ENCODE measurements around the gene KDM4C. TPM values are rescaled to one million over a fixed set of nuclear protein-coding genes. Genes with fewer than 3 reads are reported as not detected.

The KDM4C gene
- polyA plus RNA-seq, 1 donor (not counting 4 experiments of a cell fraction or from before 2014, with no cell fraction given), result 17.2 TPM

DNA sequence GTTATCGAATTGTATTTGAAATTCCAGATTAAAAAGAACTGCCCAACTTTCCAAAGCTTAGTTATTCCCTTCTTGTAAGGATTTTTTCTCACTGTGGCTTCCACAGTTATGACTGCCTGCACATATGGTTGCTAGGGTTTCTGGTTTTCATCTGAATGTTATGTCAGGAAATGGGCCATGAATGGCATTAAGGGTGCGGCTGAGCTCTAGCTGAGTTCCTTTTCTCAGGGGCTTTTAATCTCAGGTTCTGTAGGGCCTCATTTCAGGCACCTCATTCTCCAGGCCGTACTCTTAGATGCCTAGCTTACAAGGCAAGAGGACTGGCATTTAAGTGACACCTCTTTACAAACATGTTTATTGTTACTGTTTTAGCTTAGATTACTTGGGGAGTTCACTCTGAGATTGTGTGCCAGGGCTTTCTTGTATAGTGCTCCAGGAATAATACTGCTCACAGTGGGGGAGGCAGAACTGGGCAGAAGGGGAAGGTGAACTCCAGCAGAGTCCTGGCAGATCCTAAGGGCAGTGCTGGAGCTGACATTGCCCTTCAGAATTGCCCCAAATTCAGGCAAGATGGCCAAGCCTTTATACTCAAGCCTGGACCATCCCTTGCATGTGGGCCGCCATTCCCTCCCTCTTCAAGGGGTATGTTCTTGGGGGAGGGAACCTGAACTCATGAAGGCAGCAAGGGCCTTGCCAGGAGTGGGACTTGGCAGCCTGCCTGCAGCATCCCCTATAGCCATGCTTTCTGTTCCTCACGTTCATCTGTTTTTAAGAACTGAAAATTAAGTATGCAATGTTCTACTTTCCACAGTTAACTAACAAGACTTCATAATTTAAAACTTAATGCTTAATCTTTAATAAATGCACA is 111.5 kb downstream of the KDM4C start:
- no peaks in the 10 kb centered on the region for H4K20me1 ChIP-seq (ENCODE audit: control insufficient read depth, extremely low read depth, insufficient read depth, low read length)
- H3K27ac ChIP-seq (ENCODE audit: control insufficient read depth, insufficient read depth, low read length), result no peak overlapping the region
- peaks cover 9% of the 10 kb centered on the region for H3K4me1 ChIP-seq (ENCODE audit: control insufficient read depth, extremely low read depth, insufficient read depth, low read length)
- H3K9ac ChIP-seq (ENCODE audit: control insufficient read depth, extremely low read depth, insufficient read depth, low read length), result no peak overlapping the region
- H2AFZ ChIP-seq (ENCODE audit: control insufficient read depth, low read length), result no peak overlapping the region
- DNase-seq (ENCODE audit: low read depth, low spot score) (no peak), FAIRE-seq (no peak)
- TF ChIP-seq EZH2 (IDR thresholded peaks at IDR 0.05; ENCODE audit: low read length), result no peak
- TF ChIP-seq, protein P1, sequence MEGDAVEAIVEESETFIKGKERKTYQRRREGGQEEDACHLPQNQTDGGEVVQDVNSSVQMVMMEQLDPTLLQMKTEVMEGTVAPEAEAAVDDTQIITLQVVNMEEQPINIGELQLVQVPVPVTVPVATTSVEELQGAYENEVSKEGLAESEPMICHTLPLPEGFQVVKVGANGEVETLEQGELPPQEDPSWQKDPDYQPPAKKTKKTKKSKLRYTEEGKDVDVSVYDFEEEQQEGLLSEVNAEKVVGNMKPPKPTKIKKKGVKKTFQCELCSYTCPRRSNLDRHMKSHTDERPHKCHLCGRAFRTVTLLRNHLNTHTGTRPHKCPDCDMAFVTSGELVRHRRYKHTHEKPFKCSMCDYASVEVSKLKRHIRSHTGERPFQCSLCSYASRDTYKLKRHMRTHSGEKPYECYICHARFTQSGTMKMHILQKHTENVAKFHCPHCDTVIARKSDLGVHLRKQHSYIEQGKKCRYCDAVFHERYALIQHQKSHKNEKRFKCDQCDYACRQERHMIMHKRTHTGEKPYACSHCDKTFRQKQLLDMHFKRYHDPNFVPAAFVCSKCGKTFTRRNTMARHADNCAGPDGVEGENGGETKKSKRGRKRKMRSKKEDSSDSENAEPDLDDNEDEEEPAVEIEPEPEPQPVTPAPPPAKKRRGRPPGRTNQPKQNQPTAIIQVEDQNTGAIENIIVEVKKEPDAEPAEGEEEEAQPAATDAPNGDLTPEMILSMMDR (optimal IDR thresholded peaks at IDR 0.05 in 1 of 3, IDR thresholded peaks at IDR 0.05 in 1 of 3, conservative IDR thresholded peaks at IDR 0.05 in 1 of 3; ENCODE audit: extremely low read depth in 1 of 3, insufficient read depth in 2 of 3, low read length in 3 of 3), result no peak
- H3K27me3 ChIP-seq (ENCODE audit: control insufficient read depth, extremely low read depth, insufficient read depth, low read length), result no peaks in the 10 kb centered on the region
- no peaks in the 10 kb centered on the region for H3K79me2 ChIP-seq (ENCODE audit: control insufficient read depth, insufficient read depth, low read length)
- H3K4me3 ChIP-seq (ENCODE audit: control insufficient read depth in 2 of 3, extremely low read depth in 1 of 3, insufficient read depth in 2 of 3, low read depth in 1 of 3, low read length in 3 of 3), result no peak overlapping the region
- H3K4me2 ChIP-seq (ENCODE audit: control insufficient read depth, extremely low read depth, insufficient read depth, low read depth, low read length), result no peak overlapping the region
- H3K9me1 ChIP-seq (ENCODE audit: control insufficient read depth, extremely low read depth, insufficient read depth, low read length), result no peaks in the 10 kb centered on the region
- H3K36me3 ChIP-seq (ENCODE audit: control insufficient read depth in 2 of 2, extremely low read depth in 1 of 2, insufficient read depth in 2 of 2, low read length in 2 of 2), result no peaks in the 10 kb centered on the region
- no peaks in the 10 kb centered on the region for H3K9me3 ChIP-seq (ENCODE audit: control insufficient read depth, low read depth, low read length)
- dilution Hi-C loops (cut with MboI; ENCODE audit: extremely low pct_ligation_motif_present, low sequenced_read_pairs), result no loop called here

GRCh38 chr9:6870149-6870548 is 112.4 kb downstream of the KDM4C start:
- no peak overlapping the region for H3K9ac ChIP-seq (ENCODE audit: control insufficient read depth, extremely low read depth, insufficient read depth, low read length)
- H3K27ac ChIP-seq (ENCODE audit: control insufficient read depth, insufficient read depth, low read length), result no peak overlapping the region
- no peaks in the 10 kb centered on the region for H3K9me3 ChIP-seq (ENCODE audit: control insufficient read depth, low read depth, low read length)

More at GRCh38 chr9:6870149-6870548, 112.4 kb downstream of the KDM4C start:
- no peak overlapping the region for H3K4me2 ChIP-seq (ENCODE audit: control insufficient read depth, extremely low read depth, insufficient read depth, low read depth, low read length)
- TF ChIP-seq EZH2 (IDR thresholded peaks at IDR 0.05; ENCODE audit: low read length), result no peak
- TF ChIP-seq, protein P1 (optimal IDR thresholded peaks at IDR 0.05 in 1 of 3, IDR thresholded peaks at IDR 0.05 in 1 of 3, conservative IDR thresholded peaks at IDR 0.05 in 1 of 3; ENCODE audit: extremely low read depth in 1 of 3, insufficient read depth in 2 of 3, low read length in 3 of 3), result no peak
- H3K79me2 ChIP-seq (ENCODE audit: control insufficient read depth, insufficient read depth, low read length), result no peaks in the 10 kb centered on the region
- H3K9me1 ChIP-seq (ENCODE audit: control insufficient read depth, extremely low read depth, insufficient read depth, low read length), result no peaks in the 10 kb centered on the region
- dilution Hi-C loops (cut with MboI; ENCODE audit: extremely low pct_ligation_motif_present, low sequenced_read_pairs), result no loop called here
- H2AFZ ChIP-seq (ENCODE audit: control insufficient read depth, low read length), result no peak overlapping the region
- peaks cover 9% of the 10 kb centered on the region for H3K4me1 ChIP-seq (ENCODE audit: control insufficient read depth, extremely low read depth, insufficient read depth, low read length)
- FAIRE-seq (no peak), DNase-seq (ENCODE audit: low read depth, low spot score) (no peak)
- H3K27me3 ChIP-seq (ENCODE audit: control insufficient read depth, extremely low read depth, insufficient read depth, low read length), result no peaks in the 10 kb centered on the region
- H3K36me3 ChIP-seq (ENCODE audit: control insufficient read depth in 2 of 2, extremely low read depth in 1 of 2, insufficient read depth in 2 of 2, low read length in 2 of 2), result no peaks in the 10 kb centered on the region
- no peaks in the 10 kb centered on the region for H4K20me1 ChIP-seq (ENCODE audit: control insufficient read depth, extremely low read depth, insufficient read depth, low read length)
- H3K4me3 ChIP-seq (ENCODE audit: control insufficient read depth in 2 of 3, extremely low read depth in 1 of 3, insufficient read depth in 2 of 3, low read depth in 1 of 3, low read length in 3 of 3), result no peak overlapping the region
